ENCODE results near the gene PPARG.
"Not testable (repeated sequence)": the region's sequence is repeated elsewhere in the genome, so short reads cannot be mapped to it uniquely, and the experiment has no call there.

Gene PPARG

DNA sequence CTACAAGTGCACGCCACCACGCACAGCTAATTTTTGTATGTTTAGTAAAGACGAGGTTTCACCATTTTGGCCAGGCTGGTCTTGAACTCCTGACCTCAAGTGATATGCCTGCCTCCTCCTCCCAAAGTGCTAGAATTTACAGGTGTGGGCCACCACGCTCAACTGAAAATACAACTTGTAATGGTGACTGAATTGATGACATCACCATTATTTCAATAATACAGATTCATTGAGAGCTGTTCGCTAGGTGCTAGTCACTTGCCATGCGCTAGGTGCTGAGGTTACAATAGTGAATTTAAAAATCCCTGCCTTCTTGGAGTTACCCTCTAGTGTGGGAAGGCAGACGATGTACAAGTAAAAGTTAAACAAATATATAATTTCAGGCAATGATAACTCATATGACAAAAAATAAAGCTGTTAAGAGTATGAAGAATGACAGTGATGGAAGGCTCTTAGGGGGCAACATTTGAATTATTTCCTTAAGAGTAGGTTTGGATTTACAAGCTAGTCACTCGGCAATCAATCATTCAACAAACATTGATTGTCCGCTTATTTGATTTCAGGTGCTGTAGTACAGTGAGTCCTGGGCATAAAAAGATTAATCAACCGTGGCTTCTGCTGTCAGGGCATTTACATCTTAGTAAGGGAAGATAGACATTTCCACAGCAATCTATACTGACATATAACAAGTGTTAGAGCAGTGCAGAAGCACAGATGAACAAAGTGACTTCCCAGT, 9.1 kb upstream of the PPARG start:
- DNase-seq: no peak

GRCh38 chr3:12280357-12280806, 8.5 kb upstream of the PPARG start:
- no peak for DNase-seq

GRCh38 chr3:12284591-12284990, 4.3 kb upstream of the PPARG start:
- DNase-seq: no peak

- DNase-seq: no peak
Observed at GRCh38 chr3:12285003-12285555, 3.8 kb upstream of the PPARG start.

DNA sequence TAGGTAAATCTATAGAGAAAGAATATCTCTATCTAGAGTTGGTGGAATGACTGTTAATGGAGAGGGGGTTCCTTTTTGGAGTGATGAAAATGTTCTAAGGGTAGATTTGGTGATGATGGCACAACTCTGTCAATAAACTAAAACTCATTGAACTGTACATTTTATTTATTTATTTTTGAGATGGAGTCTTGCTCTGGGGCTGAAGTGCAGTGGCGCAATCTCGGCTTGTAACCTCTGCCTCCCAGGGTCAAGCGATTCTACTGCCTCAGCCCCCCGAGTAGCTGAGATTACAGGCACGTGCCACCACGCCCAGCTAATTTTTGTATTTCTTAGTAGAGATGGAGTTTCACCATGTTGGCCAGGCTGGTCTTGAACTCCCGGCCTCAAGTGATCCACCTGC, 3.1 kb upstream of the PPARG start:
- not testable (repeated sequence) for DNase-seq

DNA sequence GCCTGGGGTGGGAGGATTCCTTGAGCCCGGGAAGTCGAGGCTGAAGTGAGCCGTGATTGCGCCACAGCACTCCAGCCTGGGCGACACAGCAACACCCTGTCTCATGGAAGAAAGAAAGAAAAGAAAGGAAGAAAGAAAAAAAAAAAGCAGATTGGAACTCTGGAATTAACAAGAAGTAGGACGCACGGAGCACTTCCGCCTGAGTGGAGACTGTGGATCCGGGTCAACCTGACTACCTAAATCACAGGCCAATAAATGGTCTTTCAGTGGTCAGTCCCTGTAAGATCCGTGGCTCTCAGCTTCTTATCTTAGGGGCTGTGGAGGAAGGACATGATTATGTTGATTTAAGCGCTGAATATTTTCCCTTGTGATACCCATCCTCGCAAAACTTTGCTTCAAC, 2.4 kb upstream of the PPARG start:
- DNase-seq: no peak

DNA sequence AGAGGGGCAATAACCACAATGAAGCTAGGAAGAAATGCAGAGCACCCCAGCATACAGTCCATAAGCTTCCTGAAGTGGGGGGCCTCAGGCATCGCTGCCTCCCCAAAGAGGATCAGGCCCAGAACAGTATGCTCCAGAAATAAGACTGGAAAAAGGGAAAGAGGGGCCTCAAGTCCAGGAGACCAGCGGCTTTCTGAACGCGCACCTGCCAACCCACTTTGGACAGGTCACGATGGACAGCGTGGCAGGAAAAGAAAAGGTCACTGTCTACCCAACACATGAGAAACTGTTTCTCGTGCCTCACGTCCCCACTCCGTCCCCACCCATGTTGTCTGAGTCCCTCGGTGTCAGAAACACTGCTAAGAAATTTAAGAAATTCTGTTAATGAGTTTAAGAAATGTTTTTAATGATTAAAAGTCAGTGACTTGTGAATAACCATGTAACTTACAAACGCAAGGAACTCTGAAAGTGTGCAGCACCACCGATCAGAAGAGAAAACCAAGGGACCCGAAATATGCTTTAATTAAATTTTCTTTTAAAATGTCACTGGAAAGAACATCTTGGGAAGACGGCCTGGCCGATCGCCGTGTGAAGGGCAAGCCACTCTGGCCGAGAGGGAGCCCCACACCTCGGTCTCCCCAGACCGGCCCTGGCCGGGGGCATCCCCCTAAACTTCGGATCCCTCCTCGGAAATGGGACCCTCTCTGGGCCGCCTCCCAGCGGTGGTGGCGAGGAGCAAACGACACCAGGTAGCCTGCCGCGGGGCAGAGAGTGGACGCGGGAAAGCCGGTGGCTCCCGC, 1.7 kb upstream of the PPARG start:
- DNase-seq: no peak

DNA sequence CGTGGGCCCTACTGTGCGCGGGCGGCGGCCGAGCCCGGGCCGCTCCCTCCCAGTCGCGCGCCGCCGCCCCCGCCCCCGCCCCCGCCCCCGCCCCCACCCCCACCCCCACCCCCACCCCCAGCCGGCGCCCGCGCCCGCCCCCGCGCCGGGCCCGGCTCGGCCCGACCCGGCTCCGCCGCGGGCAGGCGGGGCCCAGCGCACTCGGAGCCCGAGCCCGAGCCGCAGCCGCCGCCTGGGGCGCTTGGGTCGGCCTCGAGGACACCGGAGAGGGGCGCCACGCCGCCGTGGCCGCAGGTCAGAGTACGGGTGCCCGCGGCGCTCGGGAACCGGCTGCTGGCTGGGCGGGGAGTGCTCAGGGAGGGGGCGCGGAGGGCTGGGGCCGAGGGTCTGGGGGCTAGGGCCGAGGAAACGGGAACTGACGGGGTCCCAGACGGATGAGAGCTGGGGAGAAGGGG, 1.1 kb upstream of the PPARG start:
- no peak for DNase-seq

DNA sequence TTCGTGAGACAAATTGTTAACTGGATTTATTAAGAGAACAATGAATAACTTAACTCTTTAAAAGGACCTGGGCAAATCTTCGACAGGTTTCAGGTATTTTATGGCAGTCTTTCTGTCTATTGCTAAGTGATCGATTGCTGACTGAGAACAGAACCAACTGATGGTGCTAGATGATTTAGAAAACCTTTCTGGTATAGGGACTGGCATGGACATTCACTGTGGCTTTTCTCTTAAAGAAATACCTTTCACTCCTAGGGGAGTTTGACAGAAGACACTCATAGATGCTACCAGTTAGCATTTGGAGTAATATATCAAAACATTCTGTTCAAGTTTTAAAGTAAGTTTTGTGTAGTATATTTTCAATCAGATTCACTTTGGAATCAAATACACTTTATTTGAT, 654 bp downstream of the PPARG start:
- no peak for DNase-seq

DNA sequence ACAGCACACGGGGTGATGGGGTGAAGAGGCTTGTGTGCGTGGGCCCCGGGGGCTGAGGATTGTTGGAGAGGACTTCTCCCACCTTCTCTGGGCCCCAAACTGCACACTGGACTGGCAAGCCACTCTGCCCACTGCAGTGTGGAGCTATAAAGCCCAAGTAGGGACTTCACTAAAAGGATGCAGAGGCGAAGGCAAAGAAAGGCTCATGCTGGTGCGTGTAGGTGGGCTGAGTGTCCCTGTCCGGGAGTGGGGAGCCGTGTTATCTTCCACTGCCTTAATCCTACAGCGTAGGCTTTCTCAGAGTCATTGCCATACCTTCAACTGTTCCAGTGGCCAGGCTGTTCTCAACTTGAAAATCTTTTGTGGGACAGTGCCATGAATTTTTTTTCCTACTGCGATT, 3.9 kb downstream of the PPARG start:
- DNase-seq: no peak

DNA sequence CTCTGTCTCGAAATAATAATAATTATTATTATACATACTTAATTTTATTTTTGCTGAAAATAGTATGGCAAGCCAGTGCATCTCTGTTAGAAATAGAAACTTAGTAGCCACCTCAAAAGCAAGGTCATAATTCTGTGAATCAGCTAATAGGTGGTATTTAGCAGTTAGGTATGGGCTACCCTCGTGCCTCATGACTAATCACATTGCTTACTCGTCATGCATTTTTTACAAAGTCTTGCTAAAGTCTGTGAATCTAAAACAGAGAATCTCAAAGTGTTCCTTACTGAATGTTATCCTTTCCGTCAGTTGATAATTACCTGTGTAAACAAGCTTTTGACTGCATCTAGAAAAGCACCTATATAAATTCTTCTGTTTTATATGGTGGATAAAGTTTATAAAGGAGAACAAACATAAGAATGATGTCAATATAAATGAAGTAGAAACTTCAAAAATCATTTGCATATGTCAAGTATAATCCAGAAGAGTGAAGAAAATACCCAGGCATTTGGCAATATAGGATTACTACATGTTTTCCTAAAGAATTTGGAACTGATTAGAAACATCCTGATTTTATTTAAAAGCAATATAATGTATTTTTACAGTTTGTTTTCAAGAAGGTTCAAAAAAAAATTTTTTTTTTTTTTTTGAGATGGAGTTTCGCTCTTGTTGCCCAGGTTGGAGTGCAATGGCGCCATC, 6.2 kb downstream of the PPARG start:
- DNase-seq: no peak

DNA sequence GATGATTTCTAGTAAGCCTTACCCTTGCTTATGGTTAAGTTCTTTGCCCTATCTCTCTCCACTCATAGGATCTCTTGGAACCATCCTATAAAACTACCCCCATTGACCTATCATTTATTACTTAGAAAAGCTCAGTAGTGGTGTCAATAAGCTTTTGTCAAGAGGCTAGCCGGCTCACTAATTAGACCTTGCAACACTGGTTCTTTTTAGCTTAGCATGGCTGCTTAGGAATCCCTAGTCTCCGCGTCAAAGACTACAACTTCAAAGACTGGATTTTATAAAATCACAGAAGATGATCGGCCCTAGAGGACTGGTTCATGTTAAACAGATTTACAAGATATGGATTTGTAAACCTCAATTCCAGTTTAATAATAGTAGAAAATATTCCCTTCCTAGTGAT, 7.6 kb downstream of the PPARG start:
- DNase-seq: no peak

- DNase-seq: no peak
Observed at GRCh38 chr3:12299026-12299425, 10.2 kb downstream of the PPARG start.

DNA sequence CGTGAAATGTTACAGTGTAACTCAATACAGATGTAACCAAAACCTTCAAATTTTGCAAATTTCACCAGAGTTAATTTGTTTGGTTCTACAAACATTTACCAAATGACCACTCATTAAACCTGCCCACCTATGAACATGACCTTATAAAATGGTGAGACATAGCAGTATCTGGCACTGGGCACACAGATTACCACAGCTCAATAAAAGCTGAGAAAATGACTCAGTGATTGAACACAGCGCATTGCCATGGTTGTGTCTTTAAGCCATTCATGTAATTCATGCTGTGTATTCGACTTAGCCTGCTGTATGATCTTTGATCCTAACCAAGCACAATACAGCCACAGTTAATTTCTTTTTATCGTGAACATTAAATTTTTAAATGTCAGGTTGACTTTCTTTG, 11.3 kb downstream of the PPARG start:
- DNase-seq: no peak

GRCh38 chr3:12301031-12301430, 12.2 kb downstream of the PPARG start:
- DNase-seq: no peak

DNA sequence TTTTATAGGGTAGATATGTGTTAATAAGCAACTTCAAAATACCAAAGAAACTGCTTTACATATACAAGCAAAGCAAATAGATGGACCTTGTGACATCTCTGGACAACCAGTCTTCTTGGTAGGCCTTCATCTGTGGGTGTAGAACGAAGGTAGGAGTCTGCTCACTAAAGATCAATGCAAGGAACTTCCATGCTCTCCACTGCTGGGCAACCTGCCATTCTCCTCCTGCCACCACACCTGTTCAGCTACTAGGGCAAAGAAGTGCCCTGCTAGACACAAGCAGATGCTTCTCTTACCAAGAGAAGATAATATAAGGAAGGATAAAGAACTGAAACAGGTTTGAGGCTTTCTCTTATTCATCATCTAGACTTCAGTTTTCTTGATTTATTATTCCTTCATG, 12.6 kb downstream of the PPARG start:
- no peak for DNase-seq

GRCh38 chr3:12302564-12302963, 13.7 kb downstream of the PPARG start:
- no peak for DNase-seq

GRCh38 chr3:12303534-12303933, 14.7 kb downstream of the PPARG start:
- DNase-seq: no peak

- DNase-seq: no peak
Observed at GRCh38 chr3:12303993-12304392, 15.1 kb downstream of the PPARG start.

GRCh38 chr3:12307136-12307535, 18.3 kb downstream of the PPARG start:
- DNase-seq: no peak

DNA sequence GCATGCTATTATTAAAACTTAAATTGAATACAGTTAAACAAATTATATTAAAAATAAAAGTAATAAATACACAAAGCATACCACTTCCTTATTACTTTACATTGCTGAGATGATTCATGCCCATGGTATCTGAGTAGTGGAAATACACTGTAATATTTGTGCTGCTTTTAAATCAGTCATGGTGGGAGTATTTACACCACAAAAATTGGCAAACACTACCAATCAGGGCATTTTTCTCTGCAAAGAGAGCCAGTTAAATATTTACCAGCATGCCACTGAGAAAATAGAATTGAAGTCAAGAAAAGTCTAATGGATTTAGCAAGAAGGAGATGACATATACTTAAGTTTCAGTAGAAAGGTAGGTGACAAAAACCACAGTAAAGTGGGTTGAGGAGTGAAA, 19.6 kb downstream of the PPARG start:
- no peak for DNase-seq

- DNase-seq: no peak
Observed at GRCh38 chr3:12309716-12310115, 20.8 kb downstream of the PPARG start.

GRCh38 chr3:12312010-12312409, 23.1 kb downstream of the PPARG start:
- no peak for DNase-seq

Data from activated CD8-positive, alpha-beta memory T cell treated with anti-CD3 and anti-CD28 coated beads, Interleukin-2, amount 50 U/mL, for 4 hours (primary cell).